GM12892 (cell line): Measurements from ENCODE around the gene PROKR2.

Experiments used
- DNase-seq: peaks from one replicate; pipeline ENCODE4 v3.0.0; 2011; ENCODE audit not compliant: insufficient read length
- FAIRE-seq: peaks from 2 replicates; lab custom pipeline; 2011; peaks lifted over from hg19 to GRCh38; lab: Jason Lieb, UNC
- POLR2A ChIP-seq: IDR thresholded peaks from 2 replicates; pipeline ENCODE4 v1.6.1; 2011; ENCODE audit warnings: low read depth, low read length, control low read depth
- POLR2AphosphoS5 ChIP-seq: IDR thresholded peaks from 2 replicates; pipeline ENCODE4 v1.6.1; 2011; ENCODE audit warnings: low read depth, low read length, control low read depth
- TAF1 ChIP-seq: IDR thresholded peaks from 2 replicates; pipeline ENCODE4 v1.6.1; 2011; ENCODE audit warnings: low read depth, mild to moderate bottlenecking, control low read depth, low read length, borderline replicate concordance

PROKR2 gene

DNA sequence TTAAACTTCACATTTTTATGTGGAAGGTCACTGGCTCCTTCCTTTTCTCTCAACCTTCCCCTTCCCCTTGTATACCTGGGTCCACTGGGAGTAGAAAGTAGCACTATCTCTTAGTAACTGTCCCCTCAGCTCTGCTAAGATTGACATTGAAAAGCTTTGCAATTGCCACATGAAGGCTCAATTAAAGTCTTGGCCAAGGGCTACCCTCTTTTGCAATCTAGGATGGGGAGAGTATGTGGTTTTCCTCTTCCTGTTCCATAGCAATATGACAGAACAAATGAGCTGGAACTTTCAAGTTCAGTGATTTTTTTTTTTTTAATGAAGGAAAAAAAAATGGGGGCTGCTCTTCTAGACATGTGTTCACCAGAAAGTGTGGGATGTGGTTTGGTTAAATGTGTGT lies 37.1 kb downstream of the PROKR2 start:
- FAIRE-seq = no peak
- no peak for DNase-seq
- TF ChIP-seq POLR2A (no peak), TAF1 (no peak), POLR2AphosphoS5 (no peak)

DNA sequence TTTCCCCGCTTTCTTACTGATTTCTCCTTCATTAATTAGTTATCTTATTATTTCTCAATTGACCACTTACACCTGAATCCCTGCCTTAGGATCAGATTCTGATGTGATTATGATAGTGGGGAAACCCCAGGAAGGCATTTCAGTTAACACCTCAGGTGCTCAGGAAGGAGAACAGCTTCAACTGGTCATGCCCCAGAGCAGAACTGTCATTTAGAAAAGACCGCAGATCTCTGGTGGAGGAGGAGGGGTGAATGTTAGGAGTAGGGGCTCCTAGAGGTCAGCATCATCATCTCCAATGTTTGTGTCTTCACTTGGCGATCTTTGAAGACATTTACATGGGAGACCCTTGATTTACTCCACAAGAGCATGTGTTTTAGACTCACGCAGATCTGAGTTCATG lies 44.5 kb downstream of the PROKR2 start:
- DNase-seq (no peak), FAIRE-seq (no peak)
- TF ChIP-seq POLR2AphosphoS5 (no peak), POLR2A (no peak), TAF1 (no peak)

- FAIRE-seq = no peak
- DNase-seq = no peak
- TF ChIP-seq TAF1 (no peak), POLR2AphosphoS5 (no peak), POLR2A (no peak)
Observed at GRCh38 chr20:5270603-5271002, 46.2 kb downstream of the PROKR2 start.

GRCh38 chr20:5268449-5268848 lies 48.3 kb downstream of the PROKR2 start:
- TF ChIP-seq TAF1 = no peak
- no peak for TF ChIP-seq POLR2A
- TF ChIP-seq POLR2AphosphoS5 = no peak
- FAIRE-seq = no peak
- no peak for DNase-seq

GRCh38 chr20:5267092-5267491 lies 49.7 kb downstream of the PROKR2 start:
- FAIRE-seq = no peak
- TF ChIP-seq POLR2AphosphoS5 (no peak), POLR2A (no peak), TAF1 (no peak)
- DNase-seq = no peak
